Esophagus squamous epithelium (tissue), 5 donors: ENCODE data around the gene ATAD1. TPM values are rescaled to one million over a fixed set of nuclear protein-coding genes. Genes with fewer than 3 reads are reported as not detected.

Experiments used
- DNase-seq: peaks from one replicate; lab custom pipeline; 2025; lab: John Stamatoyannopoulos, UW
- H3K27ac ChIP-seq, 4 donors: fragments of 200-600 bp; sonication (generic); one replicate each; pipeline ENCODE4 v1.5.1; 2016 to 2019; ENCODE audit warnings: mild to moderate bottlenecking in 1 of 4
- H3K27me3 ChIP-seq, 4 donors: fragments of 200-600 bp; sonication (generic); 1 replicate in 3 of 4; 2 replicates in 1 of 4; pipeline versions ENCODE4 v1.5.1 to v1.6.0; 2017 to 2021; ENCODE audit warnings: antibody characterized with exemption in 1 of 4
- H3K36me3 ChIP-seq, 3 donors: fragments of 200-600 bp; sonication (generic); one replicate each; pipeline ENCODE4 v1.5.1; 2016 to 2019
- H3K4me1 ChIP-seq, 3 donors: fragments of 200-600 bp; sonication (generic); one replicate each; pipeline ENCODE4 v1.5.1; 2017 to 2019
- H3K4me3 ChIP-seq, 4 donors: fragments of 200-600 bp; sonication (generic); 1 replicate in 3 of 4; 2 replicates in 1 of 4; pipeline ENCODE4 v1.5.1; 2016 to 2019; ENCODE audit warnings: mild to moderate bottlenecking in 2 of 4, moderate library complexity in 1 of 4
- H3K9me3 ChIP-seq, 3 donors: fragments of 200-600 bp; sonication (generic); one replicate each; pipeline ENCODE4 v1.5.1; 2016 to 2019
- POLR2A ChIP-seq, 4 donors: fragments of 450-650 bp; IDR thresholded peaks; one replicate each; pipeline ENCODE4 v1.6.1; 2017; ENCODE audit warnings: antibody characterized with exemption in 4 of 4, mild to moderate bottlenecking in 4 of 4, moderate library complexity in 3 of 4
- WGBS, 2 donors: methylation state at CpG; one replicate each; pipeline ENCODE4 v1.1.5; 2018; 5-methylcytosine and 5-hydroxymethylcytosine counted together
- intact Hi-C: fragments of 100-400 bp; cut with DNase I; formaldehyde crosslinking; loops from one replicate; pipeline ENCODE4 v1.15.0; 2022
- small RNA-seq, 4 donors: library from RNA; depleted of rRNA; stranded (forward); fragments of <200 nt; gene quantifications; one replicate each; pipeline ENCODE3, GENCODE V24; 2016
- total RNA-seq, 4 donors: library from RNA; depleted of rRNA; stranded (reverse); fragments of >200 nt; gene quantifications; one replicate each; pipeline ENCODE4 v1.1.0, GENCODE V29; 2016
- TF ChIP-seq, protein P1 (sequence below), 6 experiments: fragments of 450-650 bp in 4 of 6; fragments of 200-600 bp in 2 of 6; sonication (generic) in 2 of 6; IDR thresholded peaks; one replicate each; pipeline ENCODE4 v1.5.1; 2016 to 2019; ENCODE audit warnings: antibody characterized with exemption in 6 of 6, mild to moderate bottlenecking in 4 of 6, moderate library complexity in 4 of 6
- donor health status: DM: yes; HTN: yes; CAD: no.

The ATAD1 gene
- total RNA-seq, 4 donors from 2014 or later, result 22.3 to 30.1 (median 26.2) TPM

DNA sequence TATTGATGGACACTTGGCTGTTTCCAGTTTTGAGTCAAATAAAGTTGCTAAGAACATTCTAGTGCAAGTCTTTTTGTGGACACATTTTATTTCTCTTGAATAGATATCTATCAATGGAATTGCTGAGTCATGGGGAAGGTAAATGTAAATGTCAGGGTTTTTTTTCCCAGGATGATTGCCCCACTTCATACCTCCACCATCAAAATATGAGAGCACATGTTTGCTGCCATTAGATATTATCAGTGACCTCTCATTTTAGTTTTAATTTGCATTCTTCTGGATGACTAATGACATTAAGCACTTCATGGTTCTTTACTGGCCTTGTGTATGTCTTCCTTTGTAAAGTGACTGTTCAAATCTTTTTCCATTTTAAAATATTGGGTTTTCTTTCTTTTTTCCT, 112.7 kb downstream of the ATAD1 start:
- no peaks in the 10 kb centered on the region for H3K36me3 ChIP-seq
- no peaks in the 10 kb centered on the region for H3K9me3 ChIP-seq
- H3K27ac ChIP-seq, result no peak overlapping the region
- H3K4me3 ChIP-seq, result no peak overlapping the region
- TF ChIP-seq, protein P1, sequence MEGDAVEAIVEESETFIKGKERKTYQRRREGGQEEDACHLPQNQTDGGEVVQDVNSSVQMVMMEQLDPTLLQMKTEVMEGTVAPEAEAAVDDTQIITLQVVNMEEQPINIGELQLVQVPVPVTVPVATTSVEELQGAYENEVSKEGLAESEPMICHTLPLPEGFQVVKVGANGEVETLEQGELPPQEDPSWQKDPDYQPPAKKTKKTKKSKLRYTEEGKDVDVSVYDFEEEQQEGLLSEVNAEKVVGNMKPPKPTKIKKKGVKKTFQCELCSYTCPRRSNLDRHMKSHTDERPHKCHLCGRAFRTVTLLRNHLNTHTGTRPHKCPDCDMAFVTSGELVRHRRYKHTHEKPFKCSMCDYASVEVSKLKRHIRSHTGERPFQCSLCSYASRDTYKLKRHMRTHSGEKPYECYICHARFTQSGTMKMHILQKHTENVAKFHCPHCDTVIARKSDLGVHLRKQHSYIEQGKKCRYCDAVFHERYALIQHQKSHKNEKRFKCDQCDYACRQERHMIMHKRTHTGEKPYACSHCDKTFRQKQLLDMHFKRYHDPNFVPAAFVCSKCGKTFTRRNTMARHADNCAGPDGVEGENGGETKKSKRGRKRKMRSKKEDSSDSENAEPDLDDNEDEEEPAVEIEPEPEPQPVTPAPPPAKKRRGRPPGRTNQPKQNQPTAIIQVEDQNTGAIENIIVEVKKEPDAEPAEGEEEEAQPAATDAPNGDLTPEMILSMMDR (IDR thresholded peaks at IDR 0.05), result no peak
- TF ChIP-seq POLR2A (IDR thresholded peaks at IDR 0.05), result no peak
- H3K27me3 ChIP-seq, result no peaks in the 10 kb centered on the region
- H3K4me1 ChIP-seq, result no peaks in the 10 kb centered on the region
- intact Hi-C loops, result no loop called here
- no peak for DNase-seq

DNA sequence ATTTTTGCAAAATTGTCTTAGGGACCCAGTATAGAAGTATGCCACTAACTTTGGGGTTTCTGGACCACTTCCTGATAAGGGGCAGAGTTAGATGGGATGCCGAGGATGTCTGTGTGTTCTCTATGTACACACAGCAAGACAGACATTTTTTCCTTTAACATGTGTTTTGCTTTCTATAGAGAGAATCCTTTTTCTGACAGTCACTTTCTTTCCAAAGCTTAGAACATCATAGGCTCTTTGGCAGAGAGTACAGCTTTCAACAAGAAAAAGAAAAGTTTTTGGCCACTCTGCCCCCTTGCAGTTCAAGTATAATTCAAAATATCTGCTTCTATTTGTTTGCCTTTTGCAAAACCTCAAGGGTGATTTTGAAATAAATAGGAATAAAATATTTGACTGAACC, 114.3 kb downstream of the ATAD1 start:
- H3K27me3 ChIP-seq, result no peaks in the 10 kb centered on the region
- no peak overlapping the region for H3K4me3 ChIP-seq
- 56 to 67% methylated on average over 1 of the region's 1 CpG for WGBS, 2 donors
- no peaks in the 10 kb centered on the region for H3K9me3 ChIP-seq
- intact Hi-C loops, result no loop called here
- no peaks in the 10 kb centered on the region for H3K36me3 ChIP-seq
- H3K27ac ChIP-seq, result no peak overlapping the region
- no peak for DNase-seq
- H3K4me1 ChIP-seq, result no peaks in the 10 kb centered on the region
- TF ChIP-seq, protein P1 (IDR thresholded peaks at IDR 0.05), result no peak
- TF ChIP-seq POLR2A (IDR thresholded peaks at IDR 0.05), result no peak

DNA sequence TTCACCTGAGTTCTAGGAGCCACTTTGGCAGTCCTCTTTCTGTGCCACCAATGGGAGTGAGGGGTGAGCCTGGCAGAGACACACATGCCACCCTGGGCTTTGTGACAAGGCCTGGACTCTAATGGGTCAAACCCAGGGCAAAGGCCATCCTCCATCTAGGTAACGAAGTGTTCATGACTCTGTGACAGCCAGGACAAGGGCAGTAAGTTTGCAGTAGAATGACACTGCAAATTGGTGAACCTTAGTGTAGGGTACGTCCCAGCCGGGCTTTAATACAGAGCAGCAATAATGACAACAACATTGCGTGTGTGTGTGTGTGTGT, 115.1 kb downstream of the ATAD1 start:
- H3K27ac ChIP-seq, result no peak overlapping the region

DNA sequence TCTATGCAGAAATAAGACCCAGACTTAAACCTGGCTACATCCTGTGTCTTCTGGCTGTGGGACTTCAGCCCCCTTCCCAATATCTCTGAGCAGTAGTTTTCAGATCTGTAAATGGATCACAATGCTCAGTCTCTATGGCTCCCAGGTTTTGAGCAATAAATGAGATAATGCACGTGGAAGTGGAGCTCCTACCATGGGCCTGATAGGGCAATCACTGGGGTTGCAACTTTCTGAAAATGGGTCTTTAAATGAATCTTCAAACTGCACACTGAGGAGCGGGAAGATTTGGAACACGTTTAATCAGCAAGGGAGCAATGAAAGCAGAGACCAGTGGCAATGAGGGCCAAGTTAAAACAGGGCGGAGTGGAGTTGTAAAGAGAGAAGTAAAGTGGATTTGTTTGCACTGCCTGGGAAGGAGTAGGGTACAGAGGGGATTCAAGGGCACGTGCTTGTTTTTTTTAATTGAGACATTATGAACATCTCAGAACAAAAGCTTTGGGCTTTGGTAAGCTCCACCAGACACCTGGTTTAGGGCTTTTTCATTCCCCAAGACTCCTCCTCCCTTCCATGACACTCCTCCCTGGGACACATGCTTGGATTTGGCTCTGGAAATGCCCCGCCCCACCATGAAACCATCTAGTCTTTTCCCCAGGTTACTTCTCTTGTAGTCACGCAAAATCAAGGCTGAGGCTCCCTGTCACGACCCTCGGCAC, 115.6 kb downstream of the ATAD1 start:
- H3K27me3 ChIP-seq, result no peaks in the 10 kb centered on the region
- TF ChIP-seq, protein P1 (IDR thresholded peaks at IDR 0.05), result no peak
- TF ChIP-seq POLR2A (IDR thresholded peaks at IDR 0.05), result no peak
- no peaks in the 10 kb centered on the region for H3K9me3 ChIP-seq
- 79 to 88% methylated on average over 9 of the region's 9 CpGs for WGBS, 2 donors
- H3K27ac ChIP-seq, result no peak overlapping the region
- no peak overlapping the region for H3K4me3 ChIP-seq
- DNase-seq, result no peak
- intact Hi-C loops, result no loop called here
- H3K36me3 ChIP-seq, result no peaks in the 10 kb centered on the region
- H3K4me1 ChIP-seq, result no peaks in the 10 kb centered on the region

More for the DNA sequence above, 115.1 kb downstream of the ATAD1 start:
- WGBS, 2 donors, result 89 to 91% methylated on average over 3 to 4 of the region's 4 CpGs
- TF ChIP-seq, protein P1 (IDR thresholded peaks at IDR 0.05), result no peak
- TF ChIP-seq POLR2A (IDR thresholded peaks at IDR 0.05), result no peak
- no peaks in the 10 kb centered on the region for H3K9me3 ChIP-seq
- no peaks in the 10 kb centered on the region for H3K36me3 ChIP-seq
- no peak overlapping the region for H3K4me3 ChIP-seq
- no peak for DNase-seq
- intact Hi-C loops, result no loop called here
- H3K27me3 ChIP-seq, result no peaks in the 10 kb centered on the region
- no peaks in the 10 kb centered on the region for H3K4me1 ChIP-seq

Small RNA genes lying within 50 kb of the gene (small RNA-seq; reads per million reads assigned to genes)
- 0 reads per million in 4 donors for gene RN7SL78P

Other genes starting within 250 kb of the ATAD1 start
- gene PAPSS2, start 158.3 kb downstream of the ATAD1 start, total RNA-seq, result 10 to 100 TPM in 3 of 4 donors, 1 to 10 TPM in 1; 1.8 to 13.3 (median 11.0) TPM
- under 1 TPM; 0.11 to 0.91 (median 0.40) TPM for gene KLLN, start 45.3 kb upstream of the ATAD1 start, total RNA-seq
- 100 to 1,000 TPM in 1 of 4 donors, 10 to 100 TPM in 3; 27.9 to 131 (median 68.1) TPM for gene PTEN, start 45.4 kb upstream of the ATAD1 start, total RNA-seq